Nephron (organoid): ENCODE measurements around the gene C1QC.

Source experiments
- H3K27ac Mint-ChIP-seq, 3 experiments: 2 replicates each; pipeline ENCODE4 v1.8.0; 2020; ENCODE audit warnings: mixed read lengths in 3 of 3, mild to moderate bottlenecking in 2 of 3, moderate library complexity in 1 of 3
- H3K27me3 Mint-ChIP-seq: 2 replicates; pipeline ENCODE4 v1.8.0; 2021; ENCODE audit warnings: low read depth, mild to moderate bottlenecking, moderate library complexity, mixed read lengths
- H3K36me3 Mint-ChIP-seq: 2 replicates; pipeline ENCODE4 v1.8.0; 2020; ENCODE audit warnings: low read depth, mixed read lengths
- H3K4me1 Mint-ChIP-seq: 2 replicates; pipeline ENCODE4 v1.8.0; 2020; ENCODE audit warnings: mixed read lengths
- H3K4me3 Mint-ChIP-seq, 3 experiments: 2 replicates each; pipeline ENCODE4 v1.8.0; 2020; ENCODE audit warnings: mild to moderate bottlenecking in 3 of 3, mixed read lengths in 3 of 3, moderate library complexity in 2 of 3
- H3K9me3 Mint-ChIP-seq: 2 replicates; pipeline ENCODE4 v1.8.0; 2020; ENCODE audit warnings: mixed read lengths
- CTCF ChIP-seq, 3 experiments: fragments of 200-600 bp; sonication (generic); IDR thresholded peaks; one replicate each; pipeline ENCODE4 v1.5.0; 2021; ENCODE audit warnings: antibody characterized with exemption in 3 of 3; ENCODE audit not compliant: unreplicated experiment in 3 of 3

C1QC gene

GRCh38 chr1:22629886-22630285 is 13.5 kb upstream of the C1QC start:
- H3K27ac Mint-ChIP-seq = no peak overlapping the region
- no peak for TF ChIP-seq CTCF (IDR thresholded peaks at IDR 0.05; ENCODE audit: unreplicated experiment in 3 of 3)
- H3K9me3 Mint-ChIP-seq = peaks cover 3% of the 10 kb centered on the region
- H3K4me3 Mint-ChIP-seq = no peak overlapping the region
- no peaks in the 10 kb centered on the region for H3K4me1 Mint-ChIP-seq
- H3K36me3 Mint-ChIP-seq = no peaks in the 10 kb centered on the region
- peaks cover 81% of the 10 kb centered on the region for H3K27me3 Mint-ChIP-seq

GRCh38 chr1:22633697-22634463 is 9.6 kb upstream of the C1QC start:
- no peak overlapping the region for H3K27ac Mint-ChIP-seq
- H3K36me3 Mint-ChIP-seq = no peaks in the 10 kb centered on the region
- H3K9me3 Mint-ChIP-seq = no peaks in the 10 kb centered on the region
- no peak overlapping the region for H3K4me3 Mint-ChIP-seq
- H3K27me3 Mint-ChIP-seq = peaks cover 54% of the 10 kb centered on the region
- H3K4me1 Mint-ChIP-seq = peaks cover 5% of the 10 kb centered on the region
- no peak for TF ChIP-seq CTCF (IDR thresholded peaks at IDR 0.05; ENCODE audit: unreplicated experiment in 3 of 3)

- TF ChIP-seq CTCF (IDR thresholded peaks at IDR 0.05; ENCODE audit: unreplicated experiment in 3 of 3) = no peak
- H3K36me3 Mint-ChIP-seq = no peaks in the 10 kb centered on the region
- H3K4me1 Mint-ChIP-seq = peaks cover 5% of the 10 kb centered on the region
- H3K4me3 Mint-ChIP-seq = no peak overlapping the region
- H3K27ac Mint-ChIP-seq = no peak overlapping the region
- no peaks in the 10 kb centered on the region for H3K9me3 Mint-ChIP-seq
- H3K27me3 Mint-ChIP-seq = peaks cover 39% of the 10 kb centered on the region
These were observed 8.0 kb upstream of the C1QC start for GRCh38 chr1:22635436-22635835.

- no peaks in the 10 kb centered on the region for H3K9me3 Mint-ChIP-seq
- H3K36me3 Mint-ChIP-seq = no peaks in the 10 kb centered on the region
- H3K27me3 Mint-ChIP-seq = peaks cover 36% of the 10 kb centered on the region
- TF ChIP-seq CTCF (IDR thresholded peaks at IDR 0.05; ENCODE audit: unreplicated experiment in 3 of 3) = no peak
- H3K4me1 Mint-ChIP-seq = peaks cover 10% of the 10 kb centered on the region
- H3K27ac Mint-ChIP-seq = no peak within 1 kb of the TSS
- H3K4me3 Mint-ChIP-seq = no peak within 1 kb of the TSS
These were observed 7.1 kb upstream of the C1QC start, which contains the start of gene C1QA for GRCh38 chr1:22636353-22636752. Gene C1QA (plus strand): TSS chr1:22636628. CDS start chr1:22637617, 989 bp downstream.

GRCh38 chr1:22636927-22637326 is 6.5 kb upstream of the C1QC start:
- Mint-ChIP-seq H3K4me1 (peaks cover 10% of the 10 kb centered on the region), H3K9me3 (no peaks in the 10 kb centered on the region)

More at GRCh38 chr1:22636927-22637326, 6.5 kb upstream of the C1QC start:
- Mint-ChIP-seq H3K27ac (no peak overlapping the region), H3K4me3 (no peak overlapping the region), H3K36me3 (no peaks in the 10 kb centered on the region), H3K27me3 (peaks cover 31% of the 10 kb centered on the region)
- TF ChIP-seq CTCF (IDR thresholded peaks at IDR 0.05; ENCODE audit: unreplicated experiment in 3 of 3) = no peak
